H1 (cell line): ENCODE results near the gene SLC25A5. TPM values are rescaled to one million over a fixed set of nuclear protein-coding genes. Genes with fewer than 3 reads are reported as not detected.

Experiments
- CTCF ChIA-PET: fragments of 300-600 bp; sonication (Branson Sonifier 250); formaldehyde crosslinking; loops from one replicate; lab custom pipeline; 2021; ENCODE audit not compliant: partially characterized antibody; lab: Charles Lee
- POLR2A ChIA-PET: fragments of 300-600 bp; sonication (Branson Sonifier 250); formaldehyde crosslinking; loops from one replicate; lab custom pipeline; 2021; ENCODE audit warnings: inconsistent platforms; ENCODE audit not compliant: partially characterized antibody; lab: Charles Lee
- DNase-seq, 2 experiments: peaks; one replicate each; pipeline versions ENCODE4 v3.0.0 to v3.0.0-alpha.2; 2010 to 2022; ENCODE audit warnings: low spot score in 2 of 2, low read depth in 1 of 2, mixed read lengths in 1 of 2
- FAIRE-seq: peaks from 2 replicates; lab custom pipeline; 2011; peaks lifted over from hg19 to GRCh38; lab: Jason Lieb, UNC
- H2AFZ ChIP-seq: 2 replicates; pipeline ENCODE4 v1.8.1; 2012; ENCODE audit warnings: low read length, inconsistent platforms
- H2AK5ac ChIP-seq: 2 replicates; pipeline ENCODE4 v1.6.1; 2013; ENCODE audit warnings: low read depth, low read length
- H2BK120ac ChIP-seq: replicated peaks from 2 replicates; pipeline ENCODE3; 2013; ENCODE audit warnings: low read depth, low read length, inconsistent platforms
- H2BK12ac ChIP-seq: 2 replicates; pipeline ENCODE4 v1.6.1; 2013; ENCODE audit warnings: low read depth, low read length
- H2BK15ac ChIP-seq: 2 replicates; pipeline ENCODE4 v1.6.1; 2013; ENCODE audit warnings: low read length
- H2BK20ac ChIP-seq: 2 replicates; pipeline ENCODE4 v1.6.1; 2013; ENCODE audit warnings: low read length
- H2BK5ac ChIP-seq: 2 replicates; pipeline ENCODE4 v1.6.1; 2013; ENCODE audit warnings: low read depth, low read length
- H3K14ac ChIP-seq: 2 replicates; pipeline ENCODE4 v1.6.1; 2013; ENCODE audit warnings: inconsistent platforms; ENCODE audit not compliant: insufficient read length
- H3K18ac ChIP-seq: 2 replicates; pipeline ENCODE4 v1.6.1; 2013; ENCODE audit warnings: low read length; ENCODE audit errors: extremely low read depth
- H3K23ac ChIP-seq: 2 replicates; pipeline ENCODE4 v1.6.1; 2013; ENCODE audit warnings: inconsistent platforms; ENCODE audit not compliant: insufficient read length
- H3K23me2 ChIP-seq: 2 replicates; pipeline ENCODE4 v1.6.1; 2013; ENCODE audit warnings: low read depth, low read length
- H3K27ac ChIP-seq: 2 replicates; pipeline ENCODE4 v1.6.1; 2011; ENCODE audit warnings: low read depth, low read length, inconsistent platforms
- H3K27me3 ChIP-seq, 4 experiments: replicated peaks in 1 of 4; 1 replicate in 1 of 4; 2 replicates in 3 of 4; pipeline versions ENCODE4 v1.6.1 to v1.8.1; 2011 to 2013; ENCODE audit warnings: low read length in 3 of 4, mild to moderate bottlenecking in 3 of 4, inconsistent platforms in 2 of 4, mixed read lengths in 2 of 4, moderate library complexity in 1 of 4; ENCODE audit not compliant: control insufficient read depth in 3 of 4, insufficient read depth in 3 of 4; ENCODE audit errors: extremely low read depth in 1 of 4
- H3K36me3 ChIP-seq, 4 experiments: 2 replicates each; pipeline versions ENCODE4 v1.6.1 to v1.8.1; 2011 to 2013; ENCODE audit warnings: mild to moderate bottlenecking in 4 of 4, low read length in 3 of 4, moderate library complexity in 2 of 4, control low read depth in 1 of 4, inconsistent platforms in 1 of 4; ENCODE audit not compliant: insufficient read depth in 4 of 4, control insufficient read depth in 2 of 4
- H3K4ac ChIP-seq: replicated peaks from 2 replicates; pipeline ENCODE3; 2013; ENCODE audit warnings: low read length, low read depth, mixed read lengths, inconsistent platforms; ENCODE audit not compliant: insufficient read length
- H3K4me1 ChIP-seq, 4 experiments: replicated peaks in 1 of 4; 1 replicate in 1 of 4; 2 replicates in 3 of 4; pipeline versions ENCODE4 v1.6.1 to v1.8.1; 2011 to 2013; ENCODE audit warnings: low read length in 3 of 4, inconsistent platforms in 2 of 4, mixed read lengths in 1 of 4; ENCODE audit not compliant: insufficient read depth in 4 of 4, control insufficient read depth in 3 of 4
- H3K4me2 ChIP-seq, 2 experiments: 2 replicates each; pipeline versions ENCODE4 v1.6.1 to v1.8.1; 2011 to 2013; ENCODE audit warnings: low read depth in 2 of 2, low read length in 2 of 2, control low read depth in 1 of 2, inconsistent platforms in 1 of 2, mild to moderate bottlenecking in 1 of 2; ENCODE audit not compliant: insufficient read depth in 1 of 2
- H3K4me3 ChIP-seq, 4 experiments: fragments of 200-600, 300-600 bp in 1 of 4; sonication (generic), shearing (Covaris generic), sonication (Bioruptor Twin) in 1 of 4; 2 replicates each; pipeline versions ENCODE4 v1.5.1 to v1.8.1; 2011 to 2016; ENCODE audit warnings: low read length in 4 of 4, low read depth in 3 of 4, control low read depth in 2 of 4, inconsistent platforms in 2 of 4, mild to moderate bottlenecking in 2 of 4, mixed read lengths in 1 of 4, moderate library complexity in 1 of 4; ENCODE audit not compliant: insufficient read depth in 2 of 4; ENCODE audit errors: extremely low read depth in 1 of 4
- H3K56ac ChIP-seq: replicated peaks from 2 replicates; pipeline ENCODE3; 2013; ENCODE audit warnings: low read depth, mild to moderate bottlenecking, mixed read lengths, low read length, inconsistent platforms; ENCODE audit not compliant: insufficient read length
- H3K79me1 ChIP-seq: 2 replicates; pipeline ENCODE4 v1.6.1; 2013; ENCODE audit warnings: low read depth, low read length, control low read depth
- H3K79me2 ChIP-seq, 2 experiments: 2 replicates each; pipeline versions ENCODE4 v1.6.1 to v1.8.1; 2012 to 2013; ENCODE audit warnings: low read length in 2 of 2, mild to moderate bottlenecking in 2 of 2, inconsistent platforms in 1 of 2; ENCODE audit not compliant: insufficient read depth in 2 of 2, control insufficient read depth in 1 of 2
- H3K9ac ChIP-seq, 4 experiments: replicated peaks in 1 of 4; 1 replicate in 1 of 4; 2 replicates in 3 of 4; pipeline versions ENCODE4 v1.6.1 to v1.8.1; 2011 to 2013; ENCODE audit warnings: low read depth in 3 of 4, low read length in 3 of 4, control low read depth in 2 of 4, mild to moderate bottlenecking in 2 of 4, moderate library complexity in 2 of 4, inconsistent platforms in 1 of 4; ENCODE audit errors: extremely low read depth in 1 of 4
- H3K9me3 ChIP-seq, 2 experiments: 2 replicates each; pipeline versions ENCODE4 v1.6.1 to v1.8.1; 2012 to 2013; ENCODE audit warnings: mild to moderate bottlenecking in 2 of 2, moderate library complexity in 2 of 2, control low read depth in 1 of 2, inconsistent platforms in 1 of 2, low read depth in 1 of 2, low read length in 1 of 2, mixed read lengths in 1 of 2; ENCODE audit not compliant: insufficient read depth in 2 of 2
- H4K20me1 ChIP-seq, 2 experiments: replicated peaks in 1 of 2; 2 replicates each; pipeline versions ENCODE3 to v1.8.1; 2011 to 2013; ENCODE audit warnings: inconsistent platforms in 2 of 2, low read length in 2 of 2, mild to moderate bottlenecking in 1 of 2; ENCODE audit not compliant: insufficient read depth in 2 of 2, control insufficient read depth in 1 of 2
- H4K5ac ChIP-seq: 2 replicates; pipeline ENCODE4 v1.6.1; 2013; ENCODE audit warnings: low read length, low read depth, mixed read lengths, inconsistent platforms; ENCODE audit not compliant: insufficient read length
- H4K8ac ChIP-seq: 2 replicates; pipeline ENCODE4 v1.8.0; 2013; ENCODE audit warnings: mild to moderate bottlenecking, moderate library complexity, low read length, inconsistent platforms; ENCODE audit not compliant: insufficient read depth; ENCODE audit errors: extremely low read depth
- H4K91ac ChIP-seq: replicated peaks from 2 replicates; pipeline ENCODE3; 2013; ENCODE audit warnings: low read length, mixed read lengths, inconsistent platforms; ENCODE audit not compliant: insufficient read length
- CBX8 ChIP-seq: fragments of 300-800, 300-1000 bp; sonication (generic); IDR thresholded peaks from 2 replicates; pipeline ENCODE4 v1.7.1; 2016; ENCODE audit warnings: low read depth, low read length, borderline replicate concordance
- CREB1 ChIP-seq: IDR thresholded peaks from 2 replicates; pipeline ENCODE4 v1.6.1; 2012; ENCODE audit warnings: inconsistent platforms
- EGR1 ChIP-seq: IDR thresholded peaks from 2 replicates; pipeline ENCODE4 v1.6.1; 2011; ENCODE audit warnings: low read depth, low read length, borderline replicate concordance
- GTF2F1 ChIP-seq: IDR thresholded peaks from 2 replicates; pipeline ENCODE4 v1.6.1; 2012; ENCODE audit warnings: low read depth, low read length, improper control_type of control experiment, borderline replicate concordance
- HDAC6 ChIP-seq: IDR thresholded peaks from one replicate; pipeline ENCODE4 v1.7.1; 2012; ENCODE audit warnings: low read depth, mild to moderate bottlenecking, inconsistent platforms, low read length, moderate library complexity
- JUN ChIP-seq: IDR thresholded peaks from 2 replicates; pipeline ENCODE4 v1.6.1; 2011; ENCODE audit warnings: low read depth, mild to moderate bottlenecking, improper control_type of control experiment, low read length
- JUND ChIP-seq: IDR thresholded peaks from 2 replicates; pipeline ENCODE4 v1.6.1; 2011; ENCODE audit warnings: mild to moderate bottlenecking, improper control_type of control experiment, low read length
- KDM4A ChIP-seq: IDR thresholded peaks from one replicate; pipeline ENCODE4 v1.7.1; 2012; ENCODE audit warnings: low read depth, mild to moderate bottlenecking, moderate library complexity, low read length, inconsistent platforms; ENCODE audit not compliant: severe bottlenecking
- SAP30 ChIP-seq: fragments of 300-600 bp; sonication (generic); IDR thresholded peaks from 2 replicates; pipeline ENCODE4 v1.7.1; 2012; ENCODE audit warnings: low read length, moderate library complexity, mild to moderate bottlenecking, inconsistent platforms; ENCODE audit not compliant: insufficient read depth, insufficient replicate concordance
- SIX5 ChIP-seq: IDR thresholded peaks from 2 replicates; pipeline ENCODE4 v1.6.1; 2011; ENCODE audit warnings: mild to moderate bottlenecking, low read depth, low read length
- SP1 ChIP-seq: IDR thresholded peaks from 2 replicates; pipeline ENCODE4 v1.6.1; 2011; ENCODE audit warnings: low read depth, low read length
- TAF1 ChIP-seq: IDR thresholded peaks from 2 replicates; pipeline ENCODE4 v1.6.1; 2011; ENCODE audit warnings: mild to moderate bottlenecking, low read depth, low read length
- USF2 ChIP-seq: IDR thresholded peaks from 2 replicates; pipeline ENCODE4 v1.6.1; 2011; ENCODE audit warnings: low read length, improper control_type of control experiment
- WGBS, 2 experiments: shearing (Covaris generic) in 1 of 2; methylation state at CpG; one replicate each; pipeline versions ENCODE4 v1.1.6 to v1.1.7; 2013 to 2015; ENCODE audit warnings: low lambda C conversion rate in 2 of 2, mixed read lengths in 2 of 2, inconsistent platforms in 1 of 2, low coverage in 1 of 2, missing lambda C conversion rate in 1 of 2; ENCODE audit not compliant: insufficient replicate concordance in 2 of 2, insufficient coverage in 1 of 2, insufficient read length in 1 of 2; ENCODE audit errors: extremely low coverage in 1 of 2, missing lambda C conversion rate in 1 of 2; 5-methylcytosine and 5-hydroxymethylcytosine counted together
- polyA plus RNA-seq, 7 experiments: library from polyadenylated mRNA; depleted of rRNA in 3 of 7; stranded (reverse) in 5 of 7; unstranded in 2 of 7; fragments of >200 nt in 5 of 7; fragments of 200-250 nt in 2 of 7; gene quantifications; 1 replicate in 5 of 7; 2 replicates in 1 of 7; 4 replicates in 1 of 7; pipeline versions ENCODE4 v1.2.1 to v1.2.3, GENCODE V29; 2011 to 2013; ENCODE audit warnings: missing spikeins in 2 of 7, mixed read lengths in 2 of 7
- total RNA-seq: library from RNA; stranded (reverse); fragmentation: NEBNext Ultra II Directional; extraction: Animal tissue kit (Norgen Biotek cat#: 25700); gene quantifications from 2 replicates; pipeline ENCODE4 v1.2.1, GENCODE V29; 2021

SLC25A5 gene
- total and polyA plus RNA-seq, 2 of the 8 experiments (the other 6 are each of a cell fraction or from before 2014, with no cell fraction given), result 512 to 727 TPM

- Histone ChIP-seq H3K27me3 (no peaks in the 10 kb centered on the region), H3K4ac (no peak overlapping the region), H4K8ac (no peak overlapping the region), H3K4me1 (no peaks in the 10 kb centered on the region), H3K23me2 (no peaks in the 10 kb centered on the region), H3K9me3 (no peaks in the 10 kb centered on the region), H3K36me3 (peaks cover 0 to 9% (median 6%) of the 10 kb centered on the region in 4 experiments; a peak in 6 of 8 replicates), H4K5ac (no peak overlapping the region), H3K79me1 (no peaks in the 10 kb centered on the region), H2AK5ac (no peak overlapping the region), H3K14ac (no peak overlapping the region), H3K4me3 (no peak overlapping the region), H3K79me2 (no peaks in the 10 kb centered on the region), H3K56ac (no peak overlapping the region), H3K23ac (no peak overlapping the region), H3K4me2 (no peak overlapping the region), H3K9ac (no peak overlapping the region), H2AFZ (no peak overlapping the region), H4K91ac (no peak overlapping the region), H4K20me1 (no peaks in the 10 kb centered on the region), H2BK15ac (no peak overlapping the region), H3K27ac (no peak overlapping the region), H2BK5ac (no peak overlapping the region), H2BK12ac (no peak overlapping the region), H3K18ac (no peak overlapping the region), H2BK120ac (no peak overlapping the region), H2BK20ac (no peak overlapping the region)
- DNase-seq (no peak), FAIRE-seq (no peak)
- CTCF ChIA-PET, result interaction anchor here (0.7 to 6.3 kb wide), 6 partner anchors 13 to 80 kb away, joined by 3 to 27 read pairs (median 4); no protein-coding TSS in a partner anchor
- POLR2A ChIA-PET, result interaction anchor here (0.6 kb wide), 1 partner anchor 98 kb away, joined by 3 read pairs; no protein-coding TSS in a partner anchor
- WGBS, 2 experiments, result 86% methylated on average over 8 of the region's 11 CpGs; no CpG with 5 or more reads in 1 of the 2 experiments
- TF ChIP-seq CREB1 (no peak), KDM4A (no peak), JUN (no peak), TAF1 (no peak), GTF2F1 (no peak), EGR1 (no peak), SIX5 (no peak), SP1 (no peak), USF2 (no peak), CBX8 (no peak), HDAC6 (no peak), SAP30 (no peak), JUND (no peak)
Observed at GRCh38 chrX:119475389-119476101, 7.3 kb downstream of the SLC25A5 start.
